Muscle layer of colon (tissue), 2 donors: ENCODE measurements around the gene AMN.
"Not testable (repeated sequence)": the region's sequence is repeated elsewhere in the genome, so short reads cannot be mapped to it uniquely, and the experiment has no call there.

ENCODE experiments used
- H3K27ac ChIP-seq: one replicate; pipeline ENCODE4 v1.7.0; 2013; ENCODE audit warnings: low read depth, mild to moderate bottlenecking, low read length, moderate library complexity
- H3K27me3 ChIP-seq, 2 donors: one replicate each; pipeline ENCODE4 v1.7.0; 2013; ENCODE audit warnings: low read length in 2 of 2, mild to moderate bottlenecking in 2 of 2; ENCODE audit not compliant: insufficient read depth in 2 of 2, control insufficient read depth in 1 of 2
- H3K36me3 ChIP-seq: one replicate; pipeline ENCODE4 v1.7.0; 2013; ENCODE audit warnings: mild to moderate bottlenecking, low read length; ENCODE audit not compliant: insufficient read depth
- H3K4me1 ChIP-seq: one replicate; pipeline ENCODE4 v1.7.0; 2013; ENCODE audit warnings: mild to moderate bottlenecking, low read length; ENCODE audit not compliant: insufficient read depth
- H3K4me3 ChIP-seq, 2 donors: one replicate each; pipeline ENCODE4 v1.7.0; 2013; ENCODE audit warnings: low read length in 2 of 2, low read depth in 1 of 2, mild to moderate bottlenecking in 1 of 2, moderate library complexity in 1 of 2
- H3K9ac ChIP-seq: one replicate; pipeline ENCODE4 v1.7.0; 2013; ENCODE audit warnings: low read length
- H3K9me3 ChIP-seq: one replicate; pipeline ENCODE4 v1.7.0; 2013; ENCODE audit warnings: mild to moderate bottlenecking, low read length
- donor health status: abdominal sarcoma.
- donor health status: Adenocarcinoma of cecum.

Gene AMN

DNA sequence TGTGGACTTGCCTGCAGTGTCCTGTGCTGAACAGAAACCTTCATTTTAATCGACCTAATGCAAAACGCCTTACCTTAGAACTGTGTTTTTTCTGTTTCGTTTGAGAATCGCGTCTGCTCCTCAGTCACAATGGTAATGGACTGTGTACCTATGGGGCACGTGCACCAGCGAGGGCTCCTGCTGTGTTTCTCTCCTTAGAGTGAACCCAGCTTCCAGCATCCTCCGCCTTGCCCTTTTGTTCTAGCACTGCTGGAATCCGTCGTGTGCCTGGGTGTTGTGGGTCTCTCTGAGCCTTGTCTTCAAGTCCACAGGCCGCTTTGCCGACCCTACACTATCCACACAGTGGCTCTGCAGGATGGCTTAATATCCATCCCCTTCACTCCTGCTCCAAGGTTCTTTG is 3.6 kb downstream of the AMN start:
- H3K27ac ChIP-seq = no peak overlapping the region
- no peak overlapping the region for H3K4me3 ChIP-seq
- no peak overlapping the region for H3K9ac ChIP-seq
- H3K4me1 ChIP-seq = peaks cover 10% of the 10 kb centered on the region
- peaks cover 9 to 79% of the 10 kb centered on the region in 2 donors for H3K27me3 ChIP-seq
- no peaks in the 10 kb centered on the region for H3K36me3 ChIP-seq
- no peaks in the 10 kb centered on the region for H3K9me3 ChIP-seq

DNA sequence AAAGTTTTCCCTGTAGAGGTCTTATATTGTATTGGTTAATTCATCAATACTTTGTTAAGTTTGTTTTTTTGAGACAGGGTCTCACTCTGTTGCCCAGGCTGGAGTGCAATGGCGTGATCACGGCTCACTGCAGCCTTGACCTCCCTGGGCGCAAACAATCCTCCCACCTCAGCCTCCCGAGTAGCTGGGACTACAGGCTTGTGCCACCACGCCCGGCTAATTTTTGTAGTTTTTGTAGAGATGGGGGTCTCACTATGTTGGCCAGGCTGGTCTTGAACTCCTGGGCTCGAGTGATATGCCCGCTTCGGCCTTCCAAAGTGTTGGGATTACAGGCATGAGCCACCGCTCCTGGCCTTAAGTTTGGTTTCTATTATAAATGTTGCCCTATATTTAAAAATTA is 4.4 kb downstream of the AMN start:
- H3K9me3 ChIP-seq, H3K36me3 ChIP-seq, H3K4me3 ChIP-seq, H3K27ac ChIP-seq, H3K9ac ChIP-seq: not testable (repeated sequence)
- Histone ChIP-seq H3K4me1 (peaks cover 10% of the 10 kb centered on the region), H3K27me3 (peaks cover 9 to 78% of the 10 kb centered on the region in 2 donors)

DNA sequence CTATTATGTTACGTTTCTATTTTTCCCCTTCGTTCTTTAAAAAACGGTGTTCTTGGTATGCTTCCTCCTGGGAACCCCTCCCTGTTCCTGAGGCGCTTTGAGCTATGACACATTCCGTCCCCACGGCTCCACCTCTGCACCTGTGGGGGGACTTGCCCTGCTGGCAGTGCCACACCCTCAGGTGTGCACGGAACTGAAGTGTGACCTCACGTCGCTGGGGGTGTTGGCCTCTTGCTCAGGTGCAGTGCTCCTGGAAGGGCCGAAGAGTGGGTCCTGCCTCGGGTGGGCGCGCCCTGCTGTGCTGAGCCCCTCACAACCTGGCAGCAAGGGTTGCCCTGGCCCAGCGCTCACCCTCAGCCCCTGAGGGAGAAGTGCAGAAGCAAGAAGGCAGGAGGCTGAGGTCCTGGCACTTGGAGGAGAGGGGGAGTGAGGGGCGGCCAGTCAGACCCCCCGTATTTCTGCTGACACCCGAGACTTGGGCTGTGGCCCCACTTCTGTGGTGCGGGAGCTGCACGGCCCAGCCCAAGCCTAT is 4.9 kb downstream of the AMN start:
- H3K27ac ChIP-seq = no peak overlapping the region
- H3K4me1 ChIP-seq = peaks cover 10% of the 10 kb centered on the region
- no peak overlapping the region for H3K4me3 ChIP-seq
- peaks cover 8% of the 10 kb centered on the region for H3K36me3 ChIP-seq
- H3K9ac ChIP-seq = no peak overlapping the region
- H3K27me3 ChIP-seq = peaks cover 9 to 72% of the 10 kb centered on the region in 2 donors
- no peaks in the 10 kb centered on the region for H3K9me3 ChIP-seq

DNA sequence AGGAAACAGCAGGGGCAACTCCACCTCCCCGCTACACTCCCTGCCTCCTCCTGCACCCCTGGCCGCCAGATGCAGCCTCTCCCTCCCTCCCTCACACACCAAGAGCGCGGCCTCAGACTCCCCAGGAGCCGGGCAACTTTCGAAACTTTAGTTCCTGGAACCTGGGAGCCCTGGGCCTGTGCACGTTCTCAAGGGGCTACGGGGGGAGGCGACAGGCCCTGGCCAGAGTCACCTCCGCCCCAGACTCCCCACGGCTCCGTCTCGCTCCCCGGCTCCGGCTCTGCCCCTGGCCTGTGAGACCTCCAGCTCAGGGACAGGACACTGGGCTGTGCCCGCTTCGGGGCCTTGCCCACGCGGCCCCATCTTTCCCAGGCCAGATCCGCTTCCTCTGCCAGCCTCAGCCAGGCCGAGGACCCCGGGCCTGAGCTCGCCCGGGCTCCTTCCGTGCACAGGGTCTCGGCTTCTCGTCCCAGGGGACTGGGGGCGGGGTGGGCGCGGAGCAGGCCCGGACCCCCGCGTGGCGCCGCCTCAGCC is 5.5 kb downstream of the AMN start:
- H3K36me3 ChIP-seq = peaks cover 9% of the 10 kb centered on the region
- peak overlapping the region; percentile 32 to 41 for H3K4me3 ChIP-seq
- no peaks in the 10 kb centered on the region for H3K9me3 ChIP-seq
- peaks cover 9 to 67% of the 10 kb centered on the region in 2 donors for H3K27me3 ChIP-seq
- no peak overlapping the region for H3K27ac ChIP-seq
- no peak overlapping the region for H3K9ac ChIP-seq
- H3K4me1 ChIP-seq = peaks cover 10% of the 10 kb centered on the region

DNA sequence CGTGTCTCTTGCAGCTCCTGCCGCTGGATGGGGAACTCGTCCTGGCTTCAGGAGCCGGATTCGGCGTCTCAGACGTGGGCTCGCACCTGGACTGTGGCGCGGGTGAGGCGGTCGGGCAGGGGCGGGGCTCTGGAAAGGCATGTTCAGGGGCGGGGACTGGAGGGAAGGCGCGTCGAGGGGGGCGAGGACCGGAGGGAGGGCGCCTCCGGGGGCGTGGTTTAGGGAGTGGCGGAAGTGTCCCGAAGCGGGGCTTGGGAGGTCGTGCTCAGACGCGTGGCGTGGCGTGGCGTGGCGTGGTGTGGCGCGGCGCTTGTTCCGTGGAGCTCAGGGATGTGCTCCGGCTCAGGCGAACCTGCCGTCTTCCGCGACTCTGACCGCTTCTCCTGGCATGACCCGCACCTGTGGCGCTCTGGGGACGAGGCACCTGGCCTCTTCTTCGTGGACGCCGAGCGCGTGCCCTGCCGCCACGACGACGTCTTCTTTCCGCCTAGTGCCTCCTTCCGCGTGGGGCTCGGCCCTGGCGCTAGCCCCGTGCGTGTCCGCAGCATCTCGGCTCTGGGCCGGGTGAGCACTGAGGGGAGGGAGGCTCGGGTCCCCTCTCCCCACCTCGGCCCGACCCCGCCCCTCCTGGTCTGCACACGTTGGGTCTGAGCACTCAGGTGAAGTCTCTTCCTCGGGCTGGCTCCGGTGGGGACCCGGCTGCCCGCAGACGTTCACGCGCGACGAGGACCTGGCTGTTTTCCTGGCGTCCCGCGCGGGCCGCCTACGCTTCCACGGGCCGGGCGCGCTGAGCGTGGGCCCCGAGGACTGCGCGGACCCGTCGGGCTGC is 6.2 kb downstream of the AMN start:
- H3K27me3 ChIP-seq = peaks cover 9 to 60% of the 10 kb centered on the region in 2 donors

DNA sequence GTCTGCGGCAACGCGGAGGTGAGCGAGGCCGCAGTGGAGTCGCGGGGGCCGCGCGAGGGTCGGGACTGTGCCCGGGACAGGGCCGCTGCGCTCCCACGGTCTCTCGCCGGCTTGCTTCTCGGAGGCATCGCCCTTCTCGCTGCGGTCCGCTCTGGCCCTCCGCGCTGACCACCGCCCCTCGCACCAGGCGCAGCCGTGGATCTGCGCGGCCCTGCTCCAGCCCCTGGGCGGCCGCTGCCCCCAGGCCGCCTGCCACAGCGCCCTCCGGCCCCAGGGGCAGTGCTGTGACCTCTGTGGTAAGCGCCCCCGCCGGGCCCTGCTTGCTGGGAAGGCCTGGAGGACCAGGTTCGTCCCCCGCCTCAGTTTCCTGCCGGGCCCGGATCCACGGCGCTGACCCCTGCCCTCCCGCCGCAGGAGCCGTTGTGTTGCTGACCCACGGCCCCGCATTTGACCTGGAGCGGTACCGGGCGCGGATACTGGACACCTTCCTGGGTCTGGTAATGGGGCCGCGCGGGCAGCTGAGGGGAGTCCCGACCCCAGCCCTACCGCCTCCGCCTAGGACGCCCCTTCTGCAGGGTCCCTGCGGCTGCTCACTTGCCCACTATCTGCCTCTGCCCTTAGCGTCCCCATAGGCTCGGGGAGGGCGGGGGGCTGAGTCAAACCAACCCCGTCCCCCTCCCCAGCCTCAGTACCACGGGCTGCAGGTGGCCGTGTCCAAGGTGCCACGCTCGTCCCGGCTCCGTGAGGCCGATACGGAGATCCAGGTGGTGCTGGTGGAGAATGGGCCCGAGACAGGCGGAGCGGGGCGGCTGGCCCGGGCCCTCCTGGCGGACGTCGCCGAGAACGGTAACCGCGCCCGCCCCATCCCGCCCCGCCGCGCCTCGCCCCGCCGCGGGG is 7.0 kb downstream of the AMN start:
- Histone ChIP-seq H3K9me3 (no peaks in the 10 kb centered on the region), H3K27ac (no peak overlapping the region), H3K36me3 (peaks cover 13% of the 10 kb centered on the region), H3K4me1 (peaks cover 10% of the 10 kb centered on the region), H3K9ac (no peak overlapping the region), H3K4me3 (peak overlapping the region; percentile 32 to 41), H3K27me3 (peaks cover 4 to 52% of the 10 kb centered on the region in 2 donors)

More for the DNA sequence above, 6.2 kb downstream of the AMN start:
- no peak overlapping the region for H3K9ac ChIP-seq
- no peaks in the 10 kb centered on the region for H3K9me3 ChIP-seq
- H3K4me3 ChIP-seq = peak overlapping the region; percentile 32 to 41
- peaks cover 13% of the 10 kb centered on the region for H3K36me3 ChIP-seq
- peaks cover 10% of the 10 kb centered on the region for H3K4me1 ChIP-seq
- H3K27ac ChIP-seq = no peak overlapping the region

DNA sequence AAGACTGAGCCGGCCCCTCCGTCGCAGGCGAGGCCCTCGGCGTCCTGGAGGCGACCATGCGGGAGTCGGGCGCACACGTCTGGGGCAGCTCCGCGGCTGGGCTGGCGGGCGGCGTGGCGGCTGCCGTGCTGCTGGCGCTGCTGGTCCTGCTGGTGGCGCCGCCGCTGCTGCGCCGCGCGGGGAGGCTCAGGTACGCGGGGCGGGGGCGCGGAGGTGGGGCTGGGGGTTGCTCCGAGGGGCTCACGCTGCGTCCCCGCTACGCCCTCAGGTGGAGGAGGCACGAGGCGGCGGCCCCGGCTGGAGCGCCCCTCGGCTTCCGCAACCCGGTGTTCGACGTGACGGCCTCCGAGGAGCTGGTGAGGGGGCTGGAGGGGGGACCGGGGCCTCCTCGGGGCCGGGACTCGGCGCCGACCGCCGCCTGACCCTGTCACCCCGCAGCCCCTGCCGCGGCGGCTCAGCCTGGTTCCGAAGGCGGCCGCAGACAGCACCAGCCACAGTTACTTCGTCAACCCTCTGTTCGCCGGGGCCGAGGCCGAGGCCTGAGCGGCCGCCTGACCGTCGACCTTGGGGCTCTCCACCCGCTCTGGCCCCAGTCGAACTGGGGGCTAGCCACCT is 7.8 kb downstream of the AMN start:
- peaks cover 0 to 44% of the 10 kb centered on the region in 2 donors for H3K27me3 ChIP-seq

DNA sequence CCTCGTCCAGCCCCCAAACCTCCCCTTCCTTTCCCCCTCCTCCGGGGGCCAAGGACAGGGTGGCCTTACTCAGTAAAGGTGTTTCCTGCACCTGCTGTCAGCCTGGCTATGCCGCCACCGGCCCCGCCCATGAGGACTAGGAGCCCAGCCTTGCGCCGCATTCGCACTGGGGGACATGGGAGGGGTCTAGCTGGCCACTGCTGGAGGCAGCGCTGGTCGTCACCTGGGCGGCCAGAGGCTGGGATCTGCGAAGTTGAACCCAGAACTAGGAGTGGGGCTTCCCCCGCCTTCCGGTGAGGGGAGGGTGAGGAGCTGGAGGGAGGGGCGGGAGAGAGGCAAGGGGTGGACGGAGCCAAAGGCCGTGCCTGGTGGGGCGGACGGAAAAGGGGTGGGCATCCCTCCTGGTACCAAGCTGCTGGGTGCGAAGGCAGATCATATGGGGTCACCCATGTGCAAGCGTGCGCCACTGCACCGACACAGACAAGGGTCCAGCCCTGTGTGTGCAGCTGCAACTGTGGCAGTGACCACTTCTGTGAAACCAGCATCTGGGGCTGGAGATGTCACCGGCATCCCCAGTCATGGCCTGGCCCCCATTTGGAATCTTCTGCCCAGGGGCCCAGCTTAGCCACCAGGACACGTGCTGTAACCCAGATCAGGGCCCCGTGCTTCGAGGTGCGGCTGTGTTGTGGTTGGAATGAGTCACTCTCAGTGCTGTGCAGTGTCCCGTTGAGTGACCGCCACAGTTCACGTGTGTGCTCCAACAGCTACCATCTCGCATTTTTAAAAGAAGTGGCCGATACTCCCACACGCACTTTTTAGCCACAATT is 8.5 kb downstream of the AMN start:
- Histone ChIP-seq H3K4me1 (peaks cover 10% of the 10 kb centered on the region), H3K27ac (no peak overlapping the region), H3K36me3 (peaks cover 13% of the 10 kb centered on the region), H3K9ac (no peak overlapping the region), H3K27me3 (peaks cover 0 to 39% of the 10 kb centered on the region in 2 donors), H3K9me3 (no peaks in the 10 kb centered on the region), H3K4me3 (no peak overlapping the region)

More for the DNA sequence above, 7.8 kb downstream of the AMN start:
- Histone ChIP-seq H3K9me3 (no peaks in the 10 kb centered on the region), H3K36me3 (peaks cover 13% of the 10 kb centered on the region), H3K9ac (no peak overlapping the region), H3K27ac (no peak overlapping the region), H3K4me3 (no peak overlapping the region), H3K4me1 (peaks cover 10% of the 10 kb centered on the region)

DNA sequence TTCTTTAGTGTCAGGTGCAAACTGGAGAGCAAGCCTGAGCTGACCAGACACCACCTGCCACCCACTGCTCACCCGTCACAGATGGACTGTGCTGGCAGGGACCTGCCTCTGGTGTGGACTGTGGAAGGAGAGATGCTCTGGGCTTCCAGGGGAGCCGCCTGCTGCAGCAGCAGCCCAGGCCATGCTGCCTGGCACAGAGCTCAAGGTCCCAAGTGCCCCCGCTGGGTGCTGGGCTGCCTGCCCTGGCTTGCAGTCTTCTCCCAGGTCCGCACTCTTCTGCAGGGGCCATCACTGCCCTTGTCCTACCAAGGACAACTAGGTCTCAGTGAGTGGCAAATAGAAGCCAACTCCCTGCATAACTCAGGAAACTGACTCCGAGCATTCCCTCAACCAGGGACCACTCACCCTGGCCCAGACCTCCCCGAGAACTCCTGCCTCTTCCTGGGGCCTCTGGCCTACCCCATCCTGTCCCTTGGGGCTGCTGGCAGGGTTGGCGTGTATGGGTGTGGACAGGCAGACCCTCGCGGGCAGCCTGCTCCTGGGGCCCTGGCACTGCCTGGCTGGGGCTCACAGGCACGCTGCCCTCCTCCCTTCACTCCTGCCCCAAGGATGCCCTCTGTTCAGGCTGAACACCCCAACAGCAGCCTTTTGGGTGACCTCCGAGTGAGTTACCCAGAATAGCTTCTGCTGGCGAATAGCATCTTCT is 9.3 kb downstream of the AMN start:
- Histone ChIP-seq H3K9ac (no peak overlapping the region), H3K27me3 (peaks cover 0 to 39% of the 10 kb centered on the region in 2 donors), H3K36me3 (peaks cover 17% of the 10 kb centered on the region), H3K9me3 (no peaks in the 10 kb centered on the region), H3K27ac (no peak overlapping the region), H3K4me3 (no peak overlapping the region), H3K4me1 (peaks cover 10% of the 10 kb centered on the region)
